ENCODE measurements around the gene AOPEP.

GRCh38 chr9:95134457-95134881 lies 408.0 kb downstream of the AOPEP start:
- TF ChIP-seq POLR2A (IDR thresholded peaks at IDR 0.05), result no peak
- TF ChIP-seq CTCF (IDR thresholded peaks at IDR 0.05), result no peak

Measured in testis (tissue), 2 donors.